ENCODE results near the gene FAM219B.
"Not testable (repeated sequence)": the region's sequence is repeated elsewhere in the genome, so short reads cannot be mapped to it uniquely, and the experiment has no call there.

The FAM219B gene

GRCh38 chr15:74906450-74907162 is at the start of gene FAM219B:
Gene FAM219B, minus strand, starts transcription at chr15:74906851. Its CDS starts 51 bp downstream, at chr15:74906800.
- DNase-seq: peak; percentile 11 to 94 (median 86)

- peak in 45 of 58 donors; percentile 8 to 71 (median 45) for DNase-seq
Measured at GRCh38 chr15:74955796-74956647, 49.4 kb upstream of the FAM219B start.

GRCh38 chr15:74955017-74955416 is 48.4 kb upstream of the FAM219B start:
- DNase-seq: no peak

GRCh38 chr15:74954515-74954914 is 47.9 kb upstream of the FAM219B start:
- peak in 3 of 58 donors; percentile 3 to 13 (median 9) for DNase-seq

- no peak for DNase-seq
Measured at GRCh38 chr15:74951006-74951405, 44.4 kb upstream of the FAM219B start.

- DNase-seq: peak in 50 of 58 donors; percentile 11 to 83 (median 52)
Measured at GRCh38 chr15:74950078-74950908, 43.6 kb upstream of the FAM219B start.

GRCh38 chr15:74937590-74938371 is 31.1 kb upstream of the FAM219B start, which contains the start of gene COX5A:
Gene COX5A, minus strand, starts transcription at chr15:74938073. Its CDS starts 59 bp downstream, at chr15:74938014.
- peak; percentile 51 to 96 (median 92) for DNase-seq

- DNase-seq: no peak
Measured at GRCh38 chr15:74937272-74937589, 30.6 kb upstream of the FAM219B start.

GRCh38 chr15:74935193-74935592 is 28.5 kb upstream of the FAM219B start:
- not testable (repeated sequence) for DNase-seq

- no peak for DNase-seq
Measured at GRCh38 chr15:74933573-74933972, 26.9 kb upstream of the FAM219B start.

GRCh38 chr15:74928771-74929198 is 22.1 kb upstream of the FAM219B start:
- no peak for DNase-seq

GRCh38 chr15:74924525-74924924 is 17.9 kb upstream of the FAM219B start:
- no peak for DNase-seq

- no peak for DNase-seq
Measured at GRCh38 chr15:74920456-74920855, 13.8 kb upstream of the FAM219B start.

- DNase-seq: no peak
Measured at GRCh38 chr15:74917676-74918075, 11.0 kb upstream of the FAM219B start.

GRCh38 chr15:74913799-74914198 is 7.1 kb upstream of the FAM219B start:
- DNase-seq: not testable (repeated sequence)

- no peak for DNase-seq
Measured at GRCh38 chr15:74913041-74913440, 6.4 kb upstream of the FAM219B start.

- no peak for DNase-seq
Measured at GRCh38 chr15:74908635-74909034, 2.0 kb upstream of the FAM219B start.

- DNase-seq: peak in 3 of 58 donors; percentile 35 to 71 (median 66)
Measured at GRCh38 chr15:74907163-74907870, 666 bp upstream of the FAM219B start.

GRCh38 chr15:74906067-74906449 is 593 bp downstream of the FAM219B start:
- peak in 26 of 58 donors; percentile 34 to 64 (median 52) for DNase-seq

Data from anterior cingulate cortex (tissue), 58 donors.